Liver (tissue), 9 donors: ENCODE measurements around the gene CEP131. TPM values are rescaled to one million over a fixed set of nuclear protein-coding genes. Genes with fewer than 3 reads are reported as not detected.

Experiments
- DNase-seq: peaks from one replicate; pipeline ENCODE4 v3.0.0-alpha.2; 2017; ENCODE audit warnings: low spot score
- H3K27ac ChIP-seq, 2 donors: one replicate each; pipeline ENCODE4 v1.7.0; 2013; ENCODE audit warnings: inconsistent platforms in 2 of 2, low read length in 2 of 2, control low read depth in 1 of 2, low read depth in 1 of 2, mild to moderate bottlenecking in 1 of 2
- H3K27me3 ChIP-seq, 4 donors: one replicate each; pipeline versions ENCODE4 v1.6.1 to v1.7.0; 2013; ENCODE audit warnings: low read length in 3 of 4, inconsistent platforms in 1 of 4, mild to moderate bottlenecking in 1 of 4, moderate library complexity in 1 of 4; ENCODE audit not compliant: control insufficient read depth in 4 of 4, insufficient read depth in 4 of 4
- H3K36me3 ChIP-seq, 4 donors: one replicate each; pipeline versions ENCODE4 v1.6.1 to v1.7.0; 2013; ENCODE audit warnings: low read length in 3 of 4, mild to moderate bottlenecking in 3 of 4, low read depth in 1 of 4, moderate library complexity in 1 of 4; ENCODE audit not compliant: control insufficient read depth in 4 of 4, insufficient read depth in 3 of 4
- H3K4me1 ChIP-seq, 4 donors: one replicate each; pipeline versions ENCODE4 v1.6.1 to v1.7.0; 2013; ENCODE audit warnings: low read length in 3 of 4, mild to moderate bottlenecking in 3 of 4, moderate library complexity in 1 of 4; ENCODE audit not compliant: control insufficient read depth in 4 of 4, insufficient read depth in 4 of 4
- H3K4me3 ChIP-seq, 3 donors: one replicate each; pipeline versions ENCODE4 v1.6.1 to v1.7.0; 2013; ENCODE audit warnings: low read length in 3 of 3, control low read depth in 1 of 3, low read depth in 1 of 3, mild to moderate bottlenecking in 1 of 3
- H3K9ac ChIP-seq, 2 donors: one replicate each; pipeline ENCODE4 v1.7.0; 2013; ENCODE audit warnings: low read length in 2 of 2, mild to moderate bottlenecking in 2 of 2, moderate library complexity in 2 of 2, control low read depth in 1 of 2, low read depth in 1 of 2
- H3K9me3 ChIP-seq, 4 donors: one replicate each; pipeline versions ENCODE4 v1.6.1 to v1.7.0; 2013; ENCODE audit warnings: low read length in 3 of 4; ENCODE audit not compliant: control insufficient read depth in 4 of 4
- ATF3 ChIP-seq: IDR thresholded peaks from 2 replicates; pipeline ENCODE4 v1.6.1; 2016; ENCODE audit warnings: antibody characterized with exemption
- EGR1 ChIP-seq, 2 donors: IDR thresholded peaks; 2 replicates each; pipeline ENCODE4 v1.6.1; 2016 to 2018; ENCODE audit warnings: antibody characterized with exemption in 2 of 2, low read depth in 2 of 2
- FOXA1 ChIP-seq: IDR thresholded peaks from 2 replicates; pipeline ENCODE4 v1.6.1; 2016; ENCODE audit warnings: antibody characterized with exemption
- FOXA2 ChIP-seq: IDR thresholded peaks from 2 replicates; pipeline ENCODE4 v1.6.1; 2016; ENCODE audit warnings: antibody characterized with exemption
- GABPA ChIP-seq, 2 donors: IDR thresholded peaks in 1 of 2; conservative IDR thresholded peaks in 1 of 2; 2 replicates each; pipeline ENCODE4 v1.6.1; 2016; ENCODE audit warnings: antibody characterized with exemption in 2 of 2, mild to moderate bottlenecking in 1 of 2, moderate library complexity in 1 of 2
- HNF4A ChIP-seq, 2 donors: conservative IDR thresholded peaks; 2 replicates each; pipeline ENCODE4 v1.6.1; 2016; ENCODE audit warnings: antibody characterized with exemption in 2 of 2, mild to moderate bottlenecking in 2 of 2
- HNF4G ChIP-seq: IDR thresholded peaks from 2 replicates; pipeline ENCODE4 v1.6.1; 2016; ENCODE audit warnings: antibody characterized with exemption
- JUND ChIP-seq, 2 donors: IDR thresholded peaks; 2 replicates each; pipeline ENCODE4 v1.6.1; 2016; ENCODE audit warnings: antibody characterized with exemption in 2 of 2
- NR2F2 ChIP-seq: IDR thresholded peaks from 2 replicates; pipeline ENCODE4 v1.6.1; 2016; ENCODE audit warnings: antibody characterized with exemption
- RAD21 ChIP-seq, 2 donors: IDR thresholded peaks; 2 replicates each; pipeline ENCODE4 v1.6.1; 2016; ENCODE audit warnings: antibody characterized with exemption in 2 of 2, mild to moderate bottlenecking in 2 of 2
- REST ChIP-seq: IDR thresholded peaks from 2 replicates; pipeline ENCODE4 v1.6.1; 2016; ENCODE audit warnings: antibody characterized with exemption, mild to moderate bottlenecking
- RXRA ChIP-seq, 2 donors: IDR thresholded peaks; 2 replicates each; pipeline ENCODE4 v1.6.1; 2017 to 2018; ENCODE audit warnings: antibody characterized with exemption in 2 of 2, mild to moderate bottlenecking in 1 of 2
- TAF1 ChIP-seq: conservative IDR thresholded peaks from 2 replicates; pipeline ENCODE4 v1.6.1; 2016; ENCODE audit warnings: antibody characterized with exemption, mild to moderate bottlenecking
- YY1 ChIP-seq: IDR thresholded peaks from 2 replicates; pipeline ENCODE4 v1.6.1; 2016; ENCODE audit warnings: antibody characterized with exemption, mild to moderate bottlenecking
- ZBTB33 ChIP-seq: IDR thresholded peaks from 2 replicates; pipeline ENCODE4 v1.6.1; 2016; ENCODE audit warnings: antibody characterized with exemption
- WGBS: extraction: QIAGEN DNeasy Blood & Tissue Kit; methylation state at CpG from one replicate; pipeline ENCODE4 v1.1.7; 2013; 5-methylcytosine and 5-hydroxymethylcytosine counted together
- polyA plus RNA-seq, 2 donors: library from polyadenylated mRNA; stranded (reverse) in 1 of 2; unstranded in 1 of 2; fragments of 200-250 nt in 1 of 2; fragments of >200 nt in 1 of 2; fragmentation: Nextera tagmentation in 1 of 2; extraction: Ambion mirVana in 1 of 2; gene quantifications; one replicate each; pipeline versions ENCODE4 v1.2.1 to v1.2.3, GENCODE V29; 2013 to 2015
- total RNA-seq, 2 donors: library from RNA; depleted of rRNA; stranded (reverse); fragments of >200 nt; gene quantifications; one replicate each; pipeline ENCODE4 v1.2.3, GENCODE V29; 2014
- TF ChIP-seq, protein P1 (sequence below): fragments of 150-350 bp; IDR thresholded peaks from 2 replicates; pipeline ENCODE4 v1.5.1; 2017; ENCODE audit warnings: improper control_type of control experiment, low read depth, low read length; ENCODE audit not compliant: missing input control
- TF ChIP-seq, protein P2 (sequence below): IDR thresholded peaks from 2 replicates; pipeline ENCODE4 v1.6.1; 2016; ENCODE audit warnings: antibody characterized with exemption
- donor health status: healthy.
- donor health status: healthy.
- donor health status: healthy.
- donor health status: healthy.
- donor health status: healthy.

The CEP131 gene
- total and polyA plus RNA-seq, 4 donors, result 0.71 to 6.3 (median 2.2) TPM

GRCh38 chr17:81183316-81183715 is 39.4 kb downstream of the CEP131 start:
- Histone ChIP-seq H3K9me3 (no peaks in the 10 kb centered on the region), H3K27me3 (no peaks in the 10 kb centered on the region), H3K27ac (no peak overlapping the region), H3K9ac (no peak overlapping the region), H3K4me1 (no peaks in the 10 kb centered on the region), H3K4me3 (no peak overlapping the region), H3K36me3 (no peaks in the 10 kb centered on the region)
- no peak for DNase-seq
- TF ChIP-seq TAF1, result no peak
- TF ChIP-seq RXRA (IDR thresholded peaks at IDR 0.05), result no peak
- TF ChIP-seq, protein P1, sequence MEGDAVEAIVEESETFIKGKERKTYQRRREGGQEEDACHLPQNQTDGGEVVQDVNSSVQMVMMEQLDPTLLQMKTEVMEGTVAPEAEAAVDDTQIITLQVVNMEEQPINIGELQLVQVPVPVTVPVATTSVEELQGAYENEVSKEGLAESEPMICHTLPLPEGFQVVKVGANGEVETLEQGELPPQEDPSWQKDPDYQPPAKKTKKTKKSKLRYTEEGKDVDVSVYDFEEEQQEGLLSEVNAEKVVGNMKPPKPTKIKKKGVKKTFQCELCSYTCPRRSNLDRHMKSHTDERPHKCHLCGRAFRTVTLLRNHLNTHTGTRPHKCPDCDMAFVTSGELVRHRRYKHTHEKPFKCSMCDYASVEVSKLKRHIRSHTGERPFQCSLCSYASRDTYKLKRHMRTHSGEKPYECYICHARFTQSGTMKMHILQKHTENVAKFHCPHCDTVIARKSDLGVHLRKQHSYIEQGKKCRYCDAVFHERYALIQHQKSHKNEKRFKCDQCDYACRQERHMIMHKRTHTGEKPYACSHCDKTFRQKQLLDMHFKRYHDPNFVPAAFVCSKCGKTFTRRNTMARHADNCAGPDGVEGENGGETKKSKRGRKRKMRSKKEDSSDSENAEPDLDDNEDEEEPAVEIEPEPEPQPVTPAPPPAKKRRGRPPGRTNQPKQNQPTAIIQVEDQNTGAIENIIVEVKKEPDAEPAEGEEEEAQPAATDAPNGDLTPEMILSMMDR, result no peak
- no peak for TF ChIP-seq YY1
- TF ChIP-seq, protein P2, sequence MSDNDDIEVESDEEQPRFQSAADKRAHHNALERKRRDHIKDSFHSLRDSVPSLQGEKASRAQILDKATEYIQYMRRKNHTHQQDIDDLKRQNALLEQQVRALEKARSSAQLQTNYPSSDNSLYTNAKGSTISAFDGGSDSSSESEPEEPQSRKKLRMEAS, result no peak
- TF ChIP-seq ATF3, result no peak
- no peak for TF ChIP-seq REST
- TF ChIP-seq ZBTB33, result no peak
- TF ChIP-seq EGR1 (IDR thresholded peaks at IDR 0.05; ENCODE audit: low read depth in 2 of 2), result no peak
- TF ChIP-seq NR2F2, result no peak
- TF ChIP-seq HNF4G, result no peak
- no peak for TF ChIP-seq RAD21 (IDR thresholded peaks at IDR 0.05)
- no peak for TF ChIP-seq GABPA (IDR thresholded peaks at IDR 0.05 in 1 of 2, conservative IDR thresholded peaks at IDR 0.05 in 1 of 2)
- TF ChIP-seq FOXA1, result no peak
- TF ChIP-seq FOXA2, result no peak
- WGBS, result 92% methylated on average over 10 of the region's 10 CpGs

DNA sequence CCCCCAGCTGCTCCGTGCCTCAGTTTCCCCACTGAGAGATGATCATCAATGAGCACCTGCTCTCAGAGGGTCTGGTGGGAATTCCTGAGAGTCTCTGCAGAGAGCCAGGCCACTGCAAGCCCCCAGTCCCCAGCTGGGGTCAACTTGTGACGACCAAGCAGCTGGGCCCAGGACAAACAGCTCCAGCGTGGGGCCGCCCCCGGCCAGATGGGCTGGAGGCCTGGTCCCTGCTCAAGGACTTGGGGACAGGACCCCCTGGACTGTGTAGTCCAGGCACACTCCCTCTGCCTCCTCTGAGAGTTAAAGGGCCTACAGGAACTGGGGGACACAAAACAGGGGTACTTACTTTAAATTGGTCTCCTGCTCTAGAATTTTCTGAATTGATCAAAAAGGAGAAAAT is 40.2 kb downstream of the CEP131 start:
- no peaks in the 10 kb centered on the region for H3K27me3 ChIP-seq
- TF ChIP-seq, protein P1, result no peak
- TF ChIP-seq FOXA1 (no peak), ATF3 (no peak), YY1 (no peak), RAD21 (IDR thresholded peaks at IDR 0.05) (no peak), HNF4G (no peak), GABPA (IDR thresholded peaks at IDR 0.05 in 1 of 2, conservative IDR thresholded peaks at IDR 0.05 in 1 of 2) (no peak), HNF4A (conservative IDR thresholded peaks at IDR 0.05) (no peak), RXRA (IDR thresholded peaks at IDR 0.05) (no peak), NR2F2 (no peak), FOXA2 (no peak), TAF1 (no peak), JUND (IDR thresholded peaks at IDR 0.05) (no peak), REST (no peak)

More for the DNA sequence above, 40.2 kb downstream of the CEP131 start:
- Histone ChIP-seq H3K4me1 (no peaks in the 10 kb centered on the region), H3K9ac (no peak overlapping the region), H3K27ac (no peak overlapping the region), H3K36me3 (no peaks in the 10 kb centered on the region), H3K9me3 (no peaks in the 10 kb centered on the region), H3K4me3 (no peak overlapping the region)
- WGBS, result 88% methylated on average over 5 of the region's 5 CpGs
- no peak for DNase-seq
